Measurements from ENCODE around the gene DPEP1. TPM values are rescaled to one million over a fixed set of nuclear protein-coding genes. Genes with fewer than 3 reads are reported as not detected.

DPEP1 gene
- total RNA-seq, 1 donor from 2014 or later: 36.3 TPM

GRCh38 chr16:89575247-89576152 lies 37.9 kb upstream of the DPEP1 start, which contains the start of gene CPNE7:
CPNE7 (plus strand) TSS chr16:89575758; CDS start chr16:89575898, 140 bp downstream.
- Mint-ChIP-seq H3K9me3 (ENCODE audit: low read depth) (no peaks in the 10 kb centered on the region), H3K4me3 (ENCODE audit: low read depth) (no peak within 1 kb of the TSS), H3K4me1 (ENCODE audit: low read depth) (peaks cover 4% of the 10 kb centered on the region), H3K27ac (no peak within 1 kb of the TSS), H3K36me3 (ENCODE audit: insufficient read depth) (no peaks in the 10 kb centered on the region), H3K27me3 (peaks cover 50% of the 10 kb centered on the region)
- no peak for DNase-seq (ENCODE audit: low spot score, unreplicated experiment)
- TF ChIP-seq CTCF (IDR thresholded peaks at IDR 0.05; ENCODE audit: unreplicated experiment): no peak

- Mint-ChIP-seq H3K27me3 (peaks cover 47% of the 10 kb centered on the region), H3K27ac (no peak overlapping the region), H3K4me1 (ENCODE audit: low read depth) (peaks cover 4% of the 10 kb centered on the region), H3K36me3 (ENCODE audit: insufficient read depth) (no peaks in the 10 kb centered on the region), H3K4me3 (ENCODE audit: low read depth) (no peak overlapping the region), H3K9me3 (ENCODE audit: low read depth) (no peaks in the 10 kb centered on the region)
- no peak for DNase-seq (ENCODE audit: low spot score, unreplicated experiment)
- TF ChIP-seq CTCF (IDR thresholded peaks at IDR 0.05; ENCODE audit: unreplicated experiment): no peak
Observed at GRCh38 chr16:89576153-89577054, 37.0 kb upstream of the DPEP1 start.

- Mint-ChIP-seq H3K4me1 (ENCODE audit: low read depth) (peaks cover under 1% of the 10 kb centered on the region), H3K9me3 (ENCODE audit: low read depth) (no peaks in the 10 kb centered on the region), H3K27ac (no peak overlapping the region), H3K4me3 (ENCODE audit: low read depth) (no peak overlapping the region), H3K27me3 (peaks cover 40% of the 10 kb centered on the region), H3K36me3 (ENCODE audit: insufficient read depth) (no peaks in the 10 kb centered on the region)
- no peak for TF ChIP-seq CTCF (IDR thresholded peaks at IDR 0.05; ENCODE audit: unreplicated experiment)
- DNase-seq (ENCODE audit: low spot score, unreplicated experiment): no peak
Observed at GRCh38 chr16:89577055-89577759, 36.2 kb upstream of the DPEP1 start.

- Mint-ChIP-seq H3K27ac (no peak overlapping the region), H3K4me3 (ENCODE audit: low read depth) (no peak overlapping the region), H3K9me3 (ENCODE audit: low read depth) (no peaks in the 10 kb centered on the region), H3K36me3 (ENCODE audit: insufficient read depth) (no peaks in the 10 kb centered on the region), H3K27me3 (peaks cover 20% of the 10 kb centered on the region), H3K4me1 (ENCODE audit: low read depth) (no peaks in the 10 kb centered on the region)
- no peak for DNase-seq (ENCODE audit: low spot score, unreplicated experiment)
- TF ChIP-seq CTCF (IDR thresholded peaks at IDR 0.05; ENCODE audit: unreplicated experiment): no peak
Observed at GRCh38 chr16:89579351-89579750, 34.1 kb upstream of the DPEP1 start.

Data from progenitor cell of endocrine pancreas (in vitro differentiated cells).